Tibial nerve (tissue), 4 donors: ENCODE results near the gene GSTK1. TPM values are rescaled to one million over a fixed set of nuclear protein-coding genes. Genes with fewer than 3 reads are reported as not detected.
A peak's percentile ranks its signal among the peaks of the same experiment; 100 is the strongest.

Experiments used
- DNase-seq, 2 donors: peaks; one replicate each; pipeline ENCODE4 v3.0.0-alpha.2; 2019; ENCODE audit warnings: low spot score in 2 of 2
- H3K27ac ChIP-seq, 4 donors: fragments of 200-600 bp; sonication (generic) in 3 of 4; one replicate each; pipeline ENCODE4 v1.5.1; 2017 to 2019; ENCODE audit warnings: mild to moderate bottlenecking in 1 of 4
- H3K27me3 ChIP-seq, 2 donors: fragments of 200-600 bp; sonication (generic) in 1 of 2; one replicate each; pipeline versions ENCODE4 v1.5.1 to v1.6.0; 2017 to 2019
- H3K36me3 ChIP-seq, 3 donors: fragments of 200-600 bp; sonication (generic); one replicate each; pipeline ENCODE4 v1.5.1; 2018 to 2019
- H3K4me1 ChIP-seq, 4 donors: fragments of 200-600 bp; sonication (generic) in 3 of 4; one replicate each; pipeline ENCODE4 v1.5.1; 2017 to 2019
- H3K4me3 ChIP-seq, 4 donors: fragments of 200-600 bp; sonication (generic) in 3 of 4; one replicate each; pipeline ENCODE4 v1.5.1; 2017 to 2019; ENCODE audit warnings: mild to moderate bottlenecking in 1 of 4, moderate library complexity in 1 of 4
- H3K9me3 ChIP-seq, 4 donors: fragments of 200-600 bp; sonication (generic) in 3 of 4; one replicate each; pipeline ENCODE4 v1.5.1; 2017 to 2019
- EP300 ChIP-seq, 2 donors: sonication (generic); formaldehyde crosslinking; IDR thresholded peaks; one replicate each; pipeline ENCODE4 v1.6.1; 2017; ENCODE audit warnings: antibody characterized with exemption in 2 of 2, mild to moderate bottlenecking in 1 of 2
- POLR2A ChIP-seq, 2 donors: fragments of 450-650 bp; IDR thresholded peaks; one replicate each; pipeline ENCODE4 v1.6.1; 2017; ENCODE audit warnings: antibody characterized with exemption in 2 of 2, mild to moderate bottlenecking in 2 of 2, moderate library complexity in 2 of 2
- WGBS, 2 donors: methylation state at CpG; one replicate each; pipeline ENCODE4 v1.1.5; 2018; 5-methylcytosine and 5-hydroxymethylcytosine counted together
- total RNA-seq, 4 donors: library from RNA; depleted of rRNA; stranded (reverse); fragments of >200 nt; gene quantifications; one replicate each; pipeline ENCODE4 v1.1.0, GENCODE V29; 2016
- TF ChIP-seq, protein P1 (sequence below), 5 experiments: fragments of 200-600 bp in 3 of 5; fragments of 450-650 bp in 2 of 5; sonication (generic) in 3 of 5; IDR thresholded peaks; one replicate each; pipeline ENCODE4 v1.5.1; 2016 to 2019; ENCODE audit warnings: antibody characterized with exemption in 5 of 5, mild to moderate bottlenecking in 3 of 5, moderate library complexity in 2 of 5

The GSTK1 gene
- total RNA-seq, 4 donors from 2014 or later, result 149 to 202 (median 161) TPM

DNA sequence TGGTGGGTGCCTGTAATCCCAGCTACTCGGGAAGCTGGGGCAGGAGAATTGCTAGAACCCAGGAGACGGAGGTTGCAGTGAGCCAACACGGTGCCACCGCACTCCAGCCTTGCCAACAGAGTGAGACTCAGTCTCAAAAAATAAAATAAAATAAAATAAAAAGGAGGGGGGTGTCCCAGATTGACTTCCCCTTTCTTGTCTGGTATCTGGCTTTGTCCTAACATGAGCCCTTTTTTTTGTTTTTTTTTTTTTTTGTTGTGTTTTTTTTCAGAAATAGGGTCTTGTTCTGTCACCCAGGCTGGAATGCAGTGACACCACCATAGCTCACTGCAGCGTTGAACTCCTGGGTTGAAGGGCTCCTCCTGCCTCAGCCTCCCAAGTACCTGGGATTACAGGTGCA, 29.6 kb downstream of the GSTK1 start:
- Histone ChIP-seq H3K36me3 (peaks cover 4 to 62% (median 22%) of the 10 kb centered on the region in 3 donors), H3K9me3 (no peaks in the 10 kb centered on the region), H3K27ac (no peak overlapping the region), H3K4me3 (no peak overlapping the region), H3K27me3 (no peaks in the 10 kb centered on the region), H3K4me1 (peaks cover 0 to 43% (median 25%) of the 10 kb centered on the region in 4 donors)
- TF ChIP-seq EP300 (IDR thresholded peaks at IDR 0.05), result no peak
- TF ChIP-seq POLR2A (IDR thresholded peaks at IDR 0.05), result no peak
- TF ChIP-seq, protein P1, sequence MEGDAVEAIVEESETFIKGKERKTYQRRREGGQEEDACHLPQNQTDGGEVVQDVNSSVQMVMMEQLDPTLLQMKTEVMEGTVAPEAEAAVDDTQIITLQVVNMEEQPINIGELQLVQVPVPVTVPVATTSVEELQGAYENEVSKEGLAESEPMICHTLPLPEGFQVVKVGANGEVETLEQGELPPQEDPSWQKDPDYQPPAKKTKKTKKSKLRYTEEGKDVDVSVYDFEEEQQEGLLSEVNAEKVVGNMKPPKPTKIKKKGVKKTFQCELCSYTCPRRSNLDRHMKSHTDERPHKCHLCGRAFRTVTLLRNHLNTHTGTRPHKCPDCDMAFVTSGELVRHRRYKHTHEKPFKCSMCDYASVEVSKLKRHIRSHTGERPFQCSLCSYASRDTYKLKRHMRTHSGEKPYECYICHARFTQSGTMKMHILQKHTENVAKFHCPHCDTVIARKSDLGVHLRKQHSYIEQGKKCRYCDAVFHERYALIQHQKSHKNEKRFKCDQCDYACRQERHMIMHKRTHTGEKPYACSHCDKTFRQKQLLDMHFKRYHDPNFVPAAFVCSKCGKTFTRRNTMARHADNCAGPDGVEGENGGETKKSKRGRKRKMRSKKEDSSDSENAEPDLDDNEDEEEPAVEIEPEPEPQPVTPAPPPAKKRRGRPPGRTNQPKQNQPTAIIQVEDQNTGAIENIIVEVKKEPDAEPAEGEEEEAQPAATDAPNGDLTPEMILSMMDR (IDR thresholded peaks at IDR 0.05), result no peak
- no peak for DNase-seq
- 90 to 94% methylated on average over 5 of the region's 5 CpGs for WGBS, 2 donors

DNA sequence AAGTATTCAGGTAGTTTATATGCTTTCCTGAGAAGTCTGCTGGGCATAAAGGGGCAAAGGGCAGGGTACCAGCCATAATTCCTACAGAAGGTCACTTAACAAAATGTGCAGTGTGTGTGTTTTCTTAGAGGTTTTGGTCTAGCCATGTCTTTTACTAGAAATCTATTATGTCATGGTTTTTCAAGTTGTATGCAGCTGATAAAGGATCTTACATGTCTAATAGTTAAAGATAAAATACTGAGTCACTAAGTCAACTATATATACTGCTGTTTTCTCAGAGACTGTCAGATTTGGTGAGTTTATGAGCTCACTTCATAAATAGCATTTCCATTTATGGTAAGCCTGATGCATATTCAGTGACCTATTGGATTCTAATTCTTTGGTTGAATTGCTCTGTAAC, 32.6 kb downstream of the GSTK1 start:
- no peak overlapping the region for H3K27ac ChIP-seq
- peaks cover 4 to 92% (median 31%) of the 10 kb centered on the region in 3 donors for H3K36me3 ChIP-seq
- H3K9me3 ChIP-seq, result no peaks in the 10 kb centered on the region
- no peak for DNase-seq
- no peak overlapping the region for H3K4me3 ChIP-seq
- TF ChIP-seq POLR2A (IDR thresholded peaks at IDR 0.05), result no peak
- TF ChIP-seq, protein P1 (IDR thresholded peaks at IDR 0.05), result no peak
- no peak for TF ChIP-seq EP300 (IDR thresholded peaks at IDR 0.05)
- H3K27me3 ChIP-seq, result no peaks in the 10 kb centered on the region
- peaks cover 0 to 35% (median 7%) of the 10 kb centered on the region in 4 donors for H3K4me1 ChIP-seq

DNA sequence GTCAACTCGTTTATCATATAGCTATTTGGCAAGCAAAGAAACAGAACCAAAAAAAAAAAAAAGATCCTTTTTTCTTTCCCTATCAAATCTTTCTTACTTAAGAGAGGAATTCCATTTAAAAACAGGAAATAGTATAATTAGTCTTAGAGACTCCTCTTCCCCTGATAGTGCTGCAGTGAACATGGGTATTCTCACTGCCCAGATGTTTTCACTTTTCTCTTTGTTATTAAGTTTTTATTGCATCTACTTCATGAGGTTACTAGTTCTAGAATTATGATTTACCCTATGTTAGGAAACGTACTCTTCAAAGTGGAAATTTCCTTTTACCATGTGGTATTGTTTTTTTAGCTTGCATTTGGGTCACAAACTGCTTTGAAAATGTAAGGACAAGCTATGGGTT, 33.4 kb downstream of the GSTK1 start:
- H3K9me3 ChIP-seq, result no peaks in the 10 kb centered on the region
- H3K4me1 ChIP-seq, result peaks cover 0 to 28% (median 5%) of the 10 kb centered on the region in 4 donors
- WGBS, 2 donors, result 37 to 43% methylated on average over 2 of the region's 2 CpGs
- H3K4me3 ChIP-seq, result no peak overlapping the region
- TF ChIP-seq EP300 (IDR thresholded peaks at IDR 0.05) (no peak), POLR2A (IDR thresholded peaks at IDR 0.05) (no peak)
- TF ChIP-seq, protein P1 (IDR thresholded peaks at IDR 0.05), result no peak
- H3K27ac ChIP-seq, result no peak overlapping the region
- H3K27me3 ChIP-seq, result no peaks in the 10 kb centered on the region
- peaks cover 4 to 100% (median 33%) of the 10 kb centered on the region in 3 donors for H3K36me3 ChIP-seq
- DNase-seq, result no peak

DNA sequence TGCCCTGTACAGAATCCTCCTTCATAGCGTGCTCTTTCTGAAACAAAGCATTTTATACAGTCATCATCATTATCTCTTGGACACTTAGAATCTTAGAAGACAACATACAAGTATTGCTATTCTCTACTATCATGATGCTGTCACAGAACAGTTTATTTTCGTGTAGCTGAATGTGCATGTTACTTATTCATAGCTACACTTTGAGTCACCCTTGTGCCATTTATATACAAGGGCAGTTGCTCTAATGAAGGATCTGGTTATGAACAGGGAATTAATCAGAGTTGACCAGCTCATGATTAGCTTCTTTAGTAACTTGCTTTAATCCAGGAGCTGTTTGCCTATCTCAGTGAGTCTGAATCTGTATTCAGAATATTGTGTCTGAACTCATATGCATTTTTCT, 36.1 kb downstream of the GSTK1 start:
- H3K27me3 ChIP-seq, result no peaks in the 10 kb centered on the region
- DNase-seq, result no peak
- no peak overlapping the region for H3K27ac ChIP-seq
- WGBS, 2 donors, result 64 to 71% methylated on average over 2 of the region's 2 CpGs
- H3K4me1 ChIP-seq, result peaks cover 0 to 28% (median 5%) of the 10 kb centered on the region in 4 donors
- no peak overlapping the region for H3K4me3 ChIP-seq
- TF ChIP-seq EP300 (IDR thresholded peaks at IDR 0.05) (no peak), POLR2A (IDR thresholded peaks at IDR 0.05) (no peak)
- TF ChIP-seq, protein P1 (IDR thresholded peaks at IDR 0.05), result no peak
- no peaks in the 10 kb centered on the region for H3K9me3 ChIP-seq
- H3K36me3 ChIP-seq, result peaks cover 0 to 98% (median 20%) of the 10 kb centered on the region in 3 donors

DNA sequence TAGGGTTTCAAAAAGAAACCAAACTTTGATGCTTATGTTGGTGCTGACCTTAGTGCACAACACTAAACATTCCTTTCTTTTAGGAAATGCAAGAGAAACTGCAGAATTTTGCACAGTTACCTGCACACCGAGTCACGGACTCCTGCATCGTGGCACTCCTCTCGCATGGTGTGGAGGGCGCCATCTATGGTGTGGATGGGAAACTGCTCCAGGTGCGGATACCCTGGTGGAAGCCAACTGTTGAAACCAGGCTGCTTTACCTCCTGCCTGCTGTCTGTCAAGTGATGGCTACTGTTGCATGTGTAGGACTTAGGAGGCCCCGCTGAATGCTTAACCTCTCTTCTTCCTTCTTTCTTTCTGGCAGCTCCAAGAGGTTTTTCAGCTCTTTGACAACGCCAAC, 36.6 kb downstream of the GSTK1 start:
- no peak for TF ChIP-seq EP300 (IDR thresholded peaks at IDR 0.05)
- TF ChIP-seq, protein P1 (IDR thresholded peaks at IDR 0.05), result peak; percentile 17 to 52 (median 45)
- Histone ChIP-seq H3K27me3 (no peaks in the 10 kb centered on the region), H3K9me3 (no peaks in the 10 kb centered on the region), H3K4me3 (no peak overlapping the region), H3K36me3 (peaks cover 0 to 98% (median 21%) of the 10 kb centered on the region in 3 donors), H3K4me1 (peaks cover 0 to 28% (median 5%) of the 10 kb centered on the region in 4 donors), H3K27ac (no peak overlapping the region)
- DNase-seq, result peak in 1 of 2 donors; percentile 31
- 69 to 72% methylated on average over 8 of the region's 8 CpGs for WGBS, 2 donors
